ENCODE data around the gene TSHZ3.

- TF ChIP-seq CTCF (IDR thresholded peaks at IDR 0.05): no peak
- TF ChIP-seq POLR2AphosphoS5 (IDR thresholded peaks at IDR 0.05): peak in 1 of 2 donors; percentile 9
- TF ChIP-seq POLR2A (IDR thresholded peaks at IDR 0.05): no peak
Measured at GRCh38 chr19:31349160-31349881, at the start of gene TSHZ3.
